Right lobe of liver (tissue), 6 donors: ENCODE data around the gene CYP46A1. TPM values are rescaled to one million over a fixed set of nuclear protein-coding genes. Genes with fewer than 3 reads are reported as not detected.

Experiments used
- ATAC-seq, 4 donors: fragments of 200-7000 bp; cut with Tn5 transposase; one replicate each; pipeline ENCODE4 v1.9.1; 2020; ENCODE audit warnings: mild to moderate bottlenecking in 4 of 4, moderate library complexity in 4 of 4
- DNase-seq, 3 donors: peaks; one replicate each; pipeline ENCODE4 v3.0.0-alpha.2; 2020
- H3K27ac ChIP-seq, 3 donors: fragments of 200-600 bp; one replicate each; pipeline ENCODE4 v1.8.0; 2022
- H3K27me3 ChIP-seq, 2 donors: fragments of 200-600 bp; one replicate each; pipeline ENCODE4 v1.8.0; 2022
- H3K36me3 ChIP-seq, 4 donors: fragments of 200-600 bp; sonication (generic) in 1 of 4; one replicate each; pipeline versions ENCODE4 v1.5.1 to v1.8.0; 2017 to 2022; ENCODE audit warnings: control low read depth in 1 of 4
- H3K4me1 ChIP-seq, 4 donors: fragments of 200-600 bp; sonication (generic) in 1 of 4; one replicate each; pipeline versions ENCODE4 v1.5.1 to v1.8.0; 2017 to 2022; ENCODE audit warnings: control low read depth in 1 of 4
- H3K4me3 ChIP-seq, 3 donors: fragments of 200-600 bp; one replicate each; pipeline ENCODE4 v1.8.0; 2022
- H3K9me3 ChIP-seq, 4 donors: fragments of 200-600 bp; sonication (generic) in 1 of 4; one replicate each; pipeline versions ENCODE4 v1.5.1 to v1.8.0; 2017 to 2022; ENCODE audit warnings: control low read depth in 1 of 4
- POLR2A ChIP-seq: fragments of 450-650 bp; IDR thresholded peaks from one replicate; pipeline ENCODE4 v1.6.1; 2017; ENCODE audit warnings: antibody characterized with exemption, mild to moderate bottlenecking
- WGBS: methylation state at CpG from one replicate; pipeline ENCODE4 v1.1.6; 2018; ENCODE audit warnings: low coverage, low lambda C conversion rate; ENCODE audit not compliant: insufficient coverage; ENCODE audit errors: missing lambda C conversion rate; 5-methylcytosine and 5-hydroxymethylcytosine counted together
- intact Hi-C, 2 donors: fragments of 100-400 bp; cut with DNase I; formaldehyde crosslinking; loops; one replicate each; pipeline versions ENCODE4 v1.11.2 to v1.14.1; 2022
- total RNA-seq, 6 experiments: library from RNA; depleted of rRNA in 2 of 6; stranded (reverse); fragments of >200 nt in 2 of 6; fragmentation: NEBNext Ultra II Directional in 3 of 6; extraction: Animal tissue kit (Norgen Biotek cat#: 25700) in 3 of 6; gene quantifications; one replicate each; pipeline versions ENCODE4 v1.1.0 to v1.2.4, GENCODE V29; 2016 to 2023
- TF ChIP-seq, protein P1 (sequence below), 4 donors: fragments of 200-600 bp in 3 of 4; fragments of 450-650 bp in 1 of 4; IDR thresholded peaks; one replicate each; pipeline versions ENCODE4 v1.5.1 to v1.8.0; 2016 to 2022; ENCODE audit warnings: antibody characterized with exemption in 4 of 4, mild to moderate bottlenecking in 2 of 4
- donor health status: DM: no; HTN: yes; CAD: no.
- donor health status: DM: no; HTN: no; CAD: no.
- donor health status: DM: no; HTN: no; CAD: no.
- donor health status: DM: no; HTN: yes; CAD: no.
- donor health status: DM: no; HTN: yes; CAD: no.

CYP46A1 gene
- total RNA-seq, 6 experiments from 2014 or later: 0.06 to 1.6 (median 0.42) TPM; not detected in 1

GRCh38 chr14:99699085-99699760, 15.1 kb downstream of the CYP46A1 start:
- H3K9me3 ChIP-seq: peaks cover 0 to 4% (median 0%) of the 10 kb centered on the region in 4 donors
- WGBS: 66% methylated on average over 9 of the region's 12 CpGs
- no peaks in the 10 kb centered on the region for H3K4me1 ChIP-seq
- H3K27ac ChIP-seq: no peak overlapping the region
- no peaks in the 10 kb centered on the region for H3K27me3 ChIP-seq
- ATAC-seq: no peak
- TF ChIP-seq POLR2A: no peak
- TF ChIP-seq, protein P1, sequence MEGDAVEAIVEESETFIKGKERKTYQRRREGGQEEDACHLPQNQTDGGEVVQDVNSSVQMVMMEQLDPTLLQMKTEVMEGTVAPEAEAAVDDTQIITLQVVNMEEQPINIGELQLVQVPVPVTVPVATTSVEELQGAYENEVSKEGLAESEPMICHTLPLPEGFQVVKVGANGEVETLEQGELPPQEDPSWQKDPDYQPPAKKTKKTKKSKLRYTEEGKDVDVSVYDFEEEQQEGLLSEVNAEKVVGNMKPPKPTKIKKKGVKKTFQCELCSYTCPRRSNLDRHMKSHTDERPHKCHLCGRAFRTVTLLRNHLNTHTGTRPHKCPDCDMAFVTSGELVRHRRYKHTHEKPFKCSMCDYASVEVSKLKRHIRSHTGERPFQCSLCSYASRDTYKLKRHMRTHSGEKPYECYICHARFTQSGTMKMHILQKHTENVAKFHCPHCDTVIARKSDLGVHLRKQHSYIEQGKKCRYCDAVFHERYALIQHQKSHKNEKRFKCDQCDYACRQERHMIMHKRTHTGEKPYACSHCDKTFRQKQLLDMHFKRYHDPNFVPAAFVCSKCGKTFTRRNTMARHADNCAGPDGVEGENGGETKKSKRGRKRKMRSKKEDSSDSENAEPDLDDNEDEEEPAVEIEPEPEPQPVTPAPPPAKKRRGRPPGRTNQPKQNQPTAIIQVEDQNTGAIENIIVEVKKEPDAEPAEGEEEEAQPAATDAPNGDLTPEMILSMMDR (IDR thresholded peaks at IDR 0.05): no peak
- H3K36me3 ChIP-seq: no peaks in the 10 kb centered on the region
- H3K4me3 ChIP-seq: no peak overlapping the region
- intact Hi-C loops: no loop called here
- DNase-seq: peak in 1 of 3 donors; percentile 23

DNA sequence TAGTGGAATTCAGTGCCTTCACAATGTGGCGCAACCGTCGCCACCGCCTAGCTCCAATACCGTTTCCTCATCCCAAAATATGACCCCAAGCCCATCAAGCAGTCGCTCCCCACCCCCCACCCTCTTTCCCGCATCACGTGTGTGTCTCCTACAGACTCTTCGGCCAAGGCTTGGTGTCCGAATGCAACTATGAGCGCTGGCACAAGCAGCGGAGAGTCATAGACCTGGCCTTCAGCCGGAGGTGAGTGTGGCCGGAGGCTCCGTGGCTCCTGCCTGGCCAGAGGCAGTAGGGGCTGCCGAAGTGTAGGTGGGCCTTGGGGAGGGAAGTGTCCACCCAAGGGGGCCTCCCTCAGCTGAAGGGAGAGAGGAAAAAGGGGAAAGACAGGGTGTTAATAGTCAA, 15.8 kb downstream of the CYP46A1 start:
- H3K27me3 ChIP-seq: no peaks in the 10 kb centered on the region
- ATAC-seq (no peak), DNase-seq (peak in 1 of 3 donors; percentile 29)
- no peak overlapping the region for H3K4me3 ChIP-seq
- 92% methylated on average over 16 of the region's 16 CpGs for WGBS
- H3K9me3 ChIP-seq: peaks cover 0 to 4% (median 0%) of the 10 kb centered on the region in 4 donors
- TF ChIP-seq POLR2A: no peak
- TF ChIP-seq, protein P1 (IDR thresholded peaks at IDR 0.05): no peak
- H3K36me3 ChIP-seq: no peaks in the 10 kb centered on the region
- intact Hi-C loops: no loop called here
- no peak overlapping the region for H3K27ac ChIP-seq
- H3K4me1 ChIP-seq: no peaks in the 10 kb centered on the region

- TF ChIP-seq POLR2A: no peak
- TF ChIP-seq, protein P1 (IDR thresholded peaks at IDR 0.05): no peak
- Histone ChIP-seq H3K4me3 (no peak overlapping the region), H3K36me3 (no peaks in the 10 kb centered on the region), H3K27me3 (no peaks in the 10 kb centered on the region), H3K27ac (no peak overlapping the region), H3K4me1 (no peaks in the 10 kb centered on the region), H3K9me3 (peaks cover 0 to 4% (median 0%) of the 10 kb centered on the region in 4 donors)
- ATAC-seq (no peak), DNase-seq (no peak)
- WGBS: 95% methylated on average over 6 of the region's 6 CpGs
- intact Hi-C loops: no loop called here
Observed at GRCh38 chr14:99700379-99700778, 16.3 kb downstream of the CYP46A1 start.

DNA sequence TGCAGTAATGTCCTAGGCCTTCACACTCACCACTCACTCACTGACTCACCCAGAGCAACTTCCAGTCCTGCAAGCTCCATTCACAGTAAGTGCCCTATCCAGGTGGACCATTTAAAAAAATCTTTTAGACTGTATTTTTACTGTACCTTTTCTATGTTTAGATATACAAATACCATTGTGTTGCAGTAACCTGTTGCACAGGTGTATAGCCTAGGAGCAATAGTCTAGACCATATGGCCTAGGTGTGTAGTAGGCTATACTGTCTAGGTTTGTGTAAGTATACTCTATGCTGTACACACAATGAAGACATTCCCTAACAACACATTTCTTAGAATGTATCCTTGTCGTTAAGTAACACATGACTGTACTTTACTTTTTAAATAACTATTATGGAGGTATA, 17.2 kb downstream of the CYP46A1 start:
- Histone ChIP-seq H3K27me3 (no peaks in the 10 kb centered on the region), H3K9me3 (peaks cover 0 to 4% (median 0%) of the 10 kb centered on the region in 4 donors), H3K4me3 (no peak overlapping the region), H3K36me3 (no peaks in the 10 kb centered on the region), H3K27ac (no peak overlapping the region), H3K4me1 (no peaks in the 10 kb centered on the region)
- TF ChIP-seq, protein P1 (IDR thresholded peaks at IDR 0.05): no peak
- TF ChIP-seq POLR2A: no peak
- ATAC-seq (no peak), DNase-seq (no peak)
- intact Hi-C loops: no loop called here
- 100% methylated on average over 1 of the region's 1 CpG for WGBS
